Measurements from ENCODE around the gene ARID5B.

ARID5B gene

DNA sequence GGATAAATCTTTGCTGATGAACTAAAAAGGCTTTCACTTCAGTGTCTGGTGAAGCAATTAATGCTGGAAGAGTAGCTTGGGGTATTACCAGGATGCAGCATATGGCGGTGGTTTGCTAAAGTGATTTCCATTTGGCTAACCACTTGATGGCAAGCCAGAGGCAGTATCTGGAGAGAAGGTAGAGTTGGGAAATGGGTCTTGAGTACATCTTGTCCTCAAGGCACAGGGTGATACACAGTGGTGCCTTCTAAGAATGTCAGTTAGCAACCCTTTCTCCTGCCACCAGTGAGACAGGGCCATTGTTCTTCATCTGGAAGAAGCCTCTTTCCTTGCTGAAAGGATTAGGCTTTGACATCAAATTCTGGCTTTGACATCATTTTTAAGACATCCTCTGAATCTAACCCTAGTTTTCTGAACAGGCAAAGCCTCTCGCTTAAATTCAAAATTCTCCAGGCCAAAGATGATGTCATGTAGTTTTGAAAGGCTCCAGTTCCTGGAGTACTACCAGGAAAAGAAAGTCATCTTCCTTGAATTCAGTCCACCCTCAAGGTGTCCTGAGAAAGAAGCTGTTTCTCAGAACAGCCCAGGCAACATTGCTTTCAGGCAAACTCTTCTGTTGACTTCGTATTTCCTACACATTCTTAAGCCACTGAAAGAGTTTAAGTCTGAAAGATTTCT lies 162.4 kb downstream of the ARID5B start:
- TF ChIP-seq, protein P1, sequence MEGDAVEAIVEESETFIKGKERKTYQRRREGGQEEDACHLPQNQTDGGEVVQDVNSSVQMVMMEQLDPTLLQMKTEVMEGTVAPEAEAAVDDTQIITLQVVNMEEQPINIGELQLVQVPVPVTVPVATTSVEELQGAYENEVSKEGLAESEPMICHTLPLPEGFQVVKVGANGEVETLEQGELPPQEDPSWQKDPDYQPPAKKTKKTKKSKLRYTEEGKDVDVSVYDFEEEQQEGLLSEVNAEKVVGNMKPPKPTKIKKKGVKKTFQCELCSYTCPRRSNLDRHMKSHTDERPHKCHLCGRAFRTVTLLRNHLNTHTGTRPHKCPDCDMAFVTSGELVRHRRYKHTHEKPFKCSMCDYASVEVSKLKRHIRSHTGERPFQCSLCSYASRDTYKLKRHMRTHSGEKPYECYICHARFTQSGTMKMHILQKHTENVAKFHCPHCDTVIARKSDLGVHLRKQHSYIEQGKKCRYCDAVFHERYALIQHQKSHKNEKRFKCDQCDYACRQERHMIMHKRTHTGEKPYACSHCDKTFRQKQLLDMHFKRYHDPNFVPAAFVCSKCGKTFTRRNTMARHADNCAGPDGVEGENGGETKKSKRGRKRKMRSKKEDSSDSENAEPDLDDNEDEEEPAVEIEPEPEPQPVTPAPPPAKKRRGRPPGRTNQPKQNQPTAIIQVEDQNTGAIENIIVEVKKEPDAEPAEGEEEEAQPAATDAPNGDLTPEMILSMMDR (IDR thresholded peaks at IDR 0.05; ENCODE audit: insufficient read depth, missing control alignments), result no peak
- DNase-seq (ENCODE audit: insufficient read length, low spot score) (no peak), FAIRE-seq (no peak)

DNA sequence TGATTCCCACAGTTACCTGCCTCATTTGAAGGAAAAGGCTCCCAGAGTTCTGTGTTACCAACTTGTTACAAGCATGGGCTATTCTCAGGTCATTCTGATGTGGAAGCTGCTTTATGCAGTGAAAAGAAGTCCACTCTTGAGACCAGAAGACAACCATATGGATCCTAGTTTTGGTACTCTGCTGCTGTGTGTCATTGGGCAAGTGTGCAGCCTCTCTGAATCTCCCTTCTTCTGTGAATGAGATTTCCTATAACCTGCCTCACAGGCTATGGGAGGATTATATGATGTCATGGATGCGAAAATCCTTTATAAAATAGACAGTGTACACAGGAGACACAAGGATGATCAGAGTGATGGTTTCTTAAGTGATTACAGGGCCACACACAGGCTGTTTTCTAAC lies 166.1 kb downstream of the ARID5B start:
- DNase-seq (ENCODE audit: insufficient read length, low spot score) (no peak), FAIRE-seq (no peak)
- TF ChIP-seq, protein P1 (IDR thresholded peaks at IDR 0.05; ENCODE audit: insufficient read depth, missing control alignments), result no peak

DNA sequence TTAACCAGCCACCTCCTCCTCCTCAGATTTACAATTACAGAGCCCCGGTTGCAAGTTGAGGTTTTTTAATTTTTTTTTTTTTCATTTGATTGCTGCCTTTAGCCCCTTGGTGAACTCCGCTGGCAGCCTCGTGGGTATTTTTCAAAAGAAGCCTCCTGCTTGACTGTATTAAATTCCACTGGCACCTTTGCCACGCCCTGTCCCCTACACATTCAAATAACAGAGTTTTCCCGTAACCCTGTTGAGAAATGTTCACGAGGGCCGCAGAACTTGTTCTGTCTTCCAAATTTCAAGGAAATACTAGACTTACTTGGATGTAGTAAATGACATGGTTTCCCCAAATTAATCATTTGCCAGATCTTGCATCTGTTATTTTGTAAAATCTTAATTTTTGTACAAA lies 167.0 kb downstream of the ARID5B start:
- FAIRE-seq, result no peak

DNA sequence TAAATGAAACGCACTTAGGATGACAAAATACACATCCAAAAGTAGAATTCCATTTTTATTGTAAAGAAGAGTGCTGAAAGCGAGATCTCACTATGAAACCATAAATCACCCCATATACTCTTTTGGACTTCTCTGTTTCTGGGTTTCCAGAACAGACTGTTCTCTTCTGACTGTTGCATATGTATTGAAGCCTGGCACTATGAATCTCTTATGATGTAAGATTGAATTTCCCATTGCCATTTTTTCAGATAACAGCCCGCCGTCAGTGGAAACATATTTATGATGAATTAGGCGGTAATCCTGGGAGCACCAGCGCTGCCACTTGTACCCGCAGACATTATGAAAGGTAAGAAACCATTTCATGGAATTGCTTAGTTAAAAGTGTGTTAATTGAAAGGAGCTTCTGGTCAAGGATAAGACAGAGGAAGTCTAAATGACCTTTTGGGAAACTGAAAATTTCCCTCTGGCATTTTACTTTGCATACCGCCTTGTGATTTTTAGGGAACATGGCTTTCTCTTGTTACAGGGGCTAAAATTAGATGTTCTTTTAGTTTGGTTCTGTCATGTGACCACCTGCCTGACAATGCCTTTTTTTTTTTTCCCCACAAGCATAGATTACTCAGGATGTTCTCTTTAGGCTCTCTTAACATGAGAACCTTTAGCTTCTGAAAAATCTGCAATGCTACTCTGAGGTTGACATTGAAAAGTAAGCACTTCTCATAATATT lies 168.1 kb downstream of the ARID5B start:
- TF ChIP-seq, protein P1 (IDR thresholded peaks at IDR 0.05; ENCODE audit: insufficient read depth, missing control alignments), result no peak
- no peak for FAIRE-seq
- DNase-seq (ENCODE audit: insufficient read length, low spot score), result no peak

More for the DNA sequence above, 167.0 kb downstream of the ARID5B start:
- TF ChIP-seq, protein P1 (IDR thresholded peaks at IDR 0.05; ENCODE audit: insufficient read depth, missing control alignments), result no peak
- no peak for DNase-seq (ENCODE audit: insufficient read length, low spot score)

DNA sequence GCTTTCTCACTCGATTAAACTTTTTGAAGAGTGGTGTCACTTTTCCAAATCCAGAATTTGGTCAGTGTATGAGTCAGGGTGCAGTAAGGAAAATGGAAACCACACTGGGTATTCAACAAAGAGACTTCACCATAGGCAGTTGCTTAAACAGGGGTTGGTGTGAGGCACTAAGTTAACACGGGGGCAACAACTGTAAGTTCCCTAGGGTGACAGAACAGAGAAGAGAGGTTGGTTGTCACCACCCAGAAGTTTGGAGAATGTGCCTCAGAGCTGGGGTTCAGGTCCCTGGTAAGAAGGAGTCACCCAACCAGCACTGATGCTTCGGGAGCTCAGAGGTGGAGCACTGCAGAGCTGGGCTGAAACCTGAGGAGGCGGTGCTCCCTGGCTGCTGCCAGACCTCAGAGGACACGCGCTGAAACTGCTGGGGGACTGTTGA lies 170.4 kb downstream of the ARID5B start:
- TF ChIP-seq, protein P1 (IDR thresholded peaks at IDR 0.05; ENCODE audit: insufficient read depth, missing control alignments), result no peak
- no peak for FAIRE-seq
- no peak for DNase-seq (ENCODE audit: insufficient read length, low spot score)

DNA sequence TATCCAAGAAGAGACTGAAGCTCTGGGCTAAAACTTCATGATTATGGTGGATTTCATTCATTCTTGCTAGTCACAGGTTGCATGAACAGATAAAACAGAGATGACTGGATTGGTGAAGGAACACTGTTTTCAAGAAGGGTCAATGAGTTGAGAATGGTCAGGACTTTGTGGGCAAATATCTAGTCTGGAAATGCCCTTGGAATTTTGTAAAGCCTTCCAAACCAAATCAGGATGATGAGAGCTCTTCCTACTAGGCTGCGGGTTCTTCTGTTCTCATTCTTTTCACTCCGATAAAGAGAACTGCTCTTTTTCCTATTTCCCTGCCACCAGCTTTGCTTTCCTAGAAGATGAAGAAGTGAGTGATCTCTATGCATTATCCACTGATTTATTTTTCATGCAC lies 171.4 kb downstream of the ARID5B start:
- DNase-seq (ENCODE audit: insufficient read length, low spot score) (no peak), FAIRE-seq (no peak)
- TF ChIP-seq, protein P1 (IDR thresholded peaks at IDR 0.05; ENCODE audit: insufficient read depth, missing control alignments), result no peak

DNA sequence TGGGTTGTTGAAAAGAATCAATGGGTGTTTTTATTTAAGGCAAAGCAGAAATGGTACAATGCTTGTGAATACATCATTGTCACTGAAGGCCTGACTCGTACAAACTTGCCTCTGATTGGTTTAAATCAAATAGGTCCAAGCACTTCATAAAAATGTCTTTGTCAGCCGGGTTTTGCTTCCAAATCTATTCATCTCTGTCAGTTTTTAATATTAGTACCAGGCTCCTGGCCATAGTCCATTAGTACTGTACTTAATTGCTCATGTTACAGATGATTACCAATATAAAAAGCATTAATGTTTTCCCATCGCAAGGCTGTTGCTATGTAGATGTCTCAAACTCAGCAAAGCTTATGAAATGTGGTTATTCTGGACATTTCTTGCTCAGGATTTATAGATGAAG lies 171.9 kb downstream of the ARID5B start:
- FAIRE-seq (no peak), DNase-seq (ENCODE audit: insufficient read length, low spot score) (no peak)
- TF ChIP-seq, protein P1 (IDR thresholded peaks at IDR 0.05; ENCODE audit: insufficient read depth, missing control alignments), result no peak

All from D721Med (cell line).